ENCODE measurements around the gene PIK3R6. TPM values are rescaled to one million over a fixed set of nuclear protein-coding genes. Genes with fewer than 3 reads are reported as not detected.
A peak's percentile ranks its signal among the peaks of the same experiment; 100 is the strongest.

PIK3R6 gene
- total and polyA plus RNA-seq, 10 of the 15 experiments (the other 5 are each of a cell fraction or from before 2014, with no cell fraction given) = 6.7 to 146 (median 68.2) TPM

DNA sequence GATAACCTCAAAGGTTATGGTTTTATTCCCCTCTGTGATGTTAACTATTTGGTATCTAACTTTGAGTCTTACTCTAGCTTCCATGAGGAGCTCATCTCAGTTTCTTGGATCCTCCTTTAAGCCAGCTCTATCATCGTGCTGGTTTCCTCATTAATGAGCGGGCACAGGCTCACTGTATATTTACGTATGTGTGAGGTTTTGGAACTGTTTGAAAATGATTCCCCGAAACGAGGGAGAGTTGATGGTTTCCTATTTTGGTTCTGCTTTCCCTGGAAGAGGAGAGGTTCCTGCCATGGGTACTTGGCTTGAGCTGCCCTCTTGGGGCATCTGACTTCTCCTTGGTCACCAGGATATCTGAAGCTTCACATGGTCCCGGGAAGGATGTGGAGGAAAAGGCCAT is 32.7 kb upstream of the PIK3R6 start:
- peak overlapping the region; percentile 61 for H3K9ac ChIP-seq (ENCODE audit: control insufficient read depth, insufficient read depth, low read length)
- RAD21 ChIA-PET (ENCODE audit: unreplicated experiment) = interaction anchor here (0.6 to 4.6 kb wide), 26 partner anchors 12 to 154 kb away, joined by 3 to 48 read pairs (median 10); partner anchors contain the start of genes PIK3R5 and PIK3R6
- intact Hi-C loops (cut with micrococcal nuclease; ENCODE audit: unreplicated experiment) (loop anchor here (1.0 to 2.0 kb wide), 2 partner anchors 15 to 39 kb away; no protein-coding TSS in a partner anchor), in situ Hi-C loops (cut with MboI) (no loop called here)
- 51% methylated on average over 6 of the region's 6 CpGs for WGBS (ENCODE audit: insufficient coverage, insufficient replicate concordance, low lambda C conversion rate, missing lambda C conversion rate)
- no peaks in the 10 kb centered on the region for H3K27me3 ChIP-seq (replicated peaks in 1 of 2; ENCODE audit: control insufficient read depth in 2 of 2, insufficient read depth in 2 of 2, low read length in 1 of 2)
- H3K36me3 ChIP-seq (ENCODE audit: control insufficient read depth in 2 of 2, insufficient read depth in 2 of 2, low read length in 1 of 2) = peaks cover 9 to 12% of the 10 kb centered on the region in 2 experiments
- H3K79me2 ChIP-seq (ENCODE audit: control insufficient read depth, insufficient read depth, low read length) = peaks cover 3% of the 10 kb centered on the region
- peak overlapping the region; percentile 86 for H3K27ac ChIP-seq (ENCODE audit: control insufficient read depth, insufficient read depth)
- no peak overlapping the region for H3K4me3 ChIP-seq
- SMC1A ChIA-PET (ENCODE audit: uncharacterized antibody, unreplicated experiment) = interaction anchor here (1.0 to 13.6 kb wide), 23 partner anchors 8 to 840 kb away, joined by 3 to 208 read pairs (median 15); partner anchors contain the start of genes PIK3R5 and PIK3R6
- BruUV-seq (replicated peaks) = no TSS peak
- peak overlapping the region; percentile 57 for H3K4me2 ChIP-seq (ENCODE audit: control insufficient read depth, insufficient read depth)
- TF ChIP-seq IKZF2 (IDR thresholded peaks at IDR 0.05) = peak in 1 of 2 experiments; percentile 0; a peak in 1 of 4 replicates
- TF ChIP-seq JUND (IDR thresholded peaks at IDR 0.05; ENCODE audit: low read depth, low read length) = no peak
- DNase-seq (ENCODE audit: low read depth, low spot score) (no peak), ATAC-seq (no peak), FAIRE-seq (no peak)
- H3K9me3 ChIP-seq (replicated peaks; ENCODE audit: control insufficient read depth, insufficient read depth, low read length) = no peaks in the 10 kb centered on the region
- POLR2A ChIA-PET = interaction anchor here (0.7 to 3.7 kb wide), 13 partner anchors 10 to 95 kb away, joined by 4 to 25 read pairs (median 6); partner anchors contain the start of gene PIK3R5
- H2AFZ ChIP-seq (ENCODE audit: control insufficient read depth, low read depth, low read length) = no peak overlapping the region
- no peaks in the 10 kb centered on the region for H4K20me1 ChIP-seq (ENCODE audit: control insufficient read depth, insufficient read depth)
- CTCF ChIA-PET = interaction anchor here (0.8 to 11.1 kb wide), 22 partner anchors 9 to 622 kb away, joined by 3 to 162 read pairs (median 4); no protein-coding TSS in a partner anchor
- peaks cover 64% of the 10 kb centered on the region for H3K4me1 ChIP-seq (ENCODE audit: control insufficient read depth, insufficient read depth, low read length)

DNA sequence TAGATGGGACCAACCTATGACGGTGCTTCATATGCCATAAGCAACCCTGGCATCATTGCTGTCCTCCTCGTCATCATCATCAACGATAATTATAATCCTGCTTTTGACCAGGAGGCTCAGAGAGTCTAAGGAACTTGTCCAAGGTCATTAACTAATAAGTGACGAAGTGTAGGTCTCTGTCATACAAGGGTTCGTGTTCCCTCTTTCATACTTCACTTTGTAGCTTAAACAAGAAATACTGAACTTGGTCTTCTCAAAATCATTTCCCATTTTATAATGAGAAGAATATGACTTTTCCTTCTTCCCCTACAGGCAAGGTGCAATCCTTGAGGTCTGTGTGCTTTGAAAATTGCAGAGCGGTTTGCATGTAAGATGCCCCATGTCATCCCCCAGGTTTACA is 31.2 kb upstream of the PIK3R6 start:
- no peaks in the 10 kb centered on the region for H3K27me3 ChIP-seq (replicated peaks in 1 of 2; ENCODE audit: control insufficient read depth in 2 of 2, insufficient read depth in 2 of 2, low read length in 1 of 2)
- no peak overlapping the region for H3K9ac ChIP-seq (ENCODE audit: control insufficient read depth, insufficient read depth, low read length)
- H3K36me3 ChIP-seq (ENCODE audit: control insufficient read depth in 2 of 2, insufficient read depth in 2 of 2, low read length in 1 of 2) = peaks cover 3 to 7% of the 10 kb centered on the region in 2 experiments
- no peaks in the 10 kb centered on the region for H3K9me3 ChIP-seq (replicated peaks; ENCODE audit: control insufficient read depth, insufficient read depth, low read length)
- peak overlapping the region; percentile 17; the same call in 1 of the 2 replicates for H3K4me2 ChIP-seq (ENCODE audit: control insufficient read depth, insufficient read depth)
- peak overlapping the region; percentile 86 for H3K27ac ChIP-seq (ENCODE audit: control insufficient read depth, insufficient read depth)
- peaks cover 70% of the 10 kb centered on the region for H3K4me1 ChIP-seq (ENCODE audit: control insufficient read depth, insufficient read depth, low read length)
- ChIA-PET POLR2A (interaction anchor here (1.1 to 3.7 kb wide), 8 partner anchors 12 to 97 kb away, joined by 3 to 25 read pairs (median 6); no protein-coding TSS in a partner anchor), RAD21 (ENCODE audit: unreplicated experiment) (interaction anchor here (0.9 to 4.6 kb wide), 18 partner anchors 13 to 302 kb away, joined by 3 to 48 read pairs (median 10); partner anchors contain the start of genes PIK3R5 and PIK3R6), SMC1A (ENCODE audit: uncharacterized antibody, unreplicated experiment) (interaction anchor here (0.5 to 13.6 kb wide), 15 partner anchors 11 to 716 kb away, joined by 3 to 208 read pairs (median 23); partner anchors contain the start of genes PIK3R5 and PIK3R6), CTCF (interaction anchor here (0.8 to 11.1 kb wide), 10 partner anchors 14 to 515 kb away, joined by 3 to 162 read pairs (median 6); partner anchors contain the start of gene PIK3R6)
- FAIRE-seq = no peak
- H3K79me2 ChIP-seq (ENCODE audit: control insufficient read depth, insufficient read depth, low read length) = peaks cover 4% of the 10 kb centered on the region
- TF ChIP-seq RELA (IDR thresholded peaks at IDR 0.05; ENCODE audit: borderline replicate concordance, partially characterized antibody) (no peak), SMARCA5 (IDR thresholded peaks at IDR 0.05) (0 out of 2 replicates have a peak, but pooled peaks have one; percentile 30)
- intact Hi-C loops (cut with micrococcal nuclease; ENCODE audit: unreplicated experiment) = loop anchor here (1.0 to 10.0 kb wide), 4 partner anchors 58 to 484 kb away; no protein-coding TSS in a partner anchor
- ATAC-seq = no peak
- H2AFZ ChIP-seq (ENCODE audit: control insufficient read depth, low read depth, low read length) = no peak overlapping the region
- no peak for DNase-seq (ENCODE audit: low read depth, low spot score)
- BruUV-seq (replicated peaks) = no TSS peak
- no peak overlapping the region for H3K4me3 ChIP-seq
- in situ Hi-C loops (cut with MboI) = loop anchor here (5.0 kb wide), 1 partner anchor 141 kb away; the partner anchor contains the start of gene SPDYE4
- 61% methylated on average over 6 of the region's 6 CpGs for WGBS (ENCODE audit: insufficient coverage, insufficient replicate concordance, low lambda C conversion rate, missing lambda C conversion rate)
- no peaks in the 10 kb centered on the region for H4K20me1 ChIP-seq (ENCODE audit: control insufficient read depth, insufficient read depth)

Data from GM12878 (cell line).